Bronchial epithelial cell (primary cell): ENCODE data around the gene ZNF831. TPM values are rescaled to one million over a fixed set of nuclear protein-coding genes. Genes with fewer than 3 reads are reported as not detected.

Experiments used
- DNase-seq: peaks from one replicate; pipeline ENCODE4 v3.0.0-alpha.2; 2010; ENCODE audit warnings: low read depth
- FAIRE-seq: peaks from 2 replicates; lab custom pipeline; 2011; peaks lifted over from hg19 to GRCh38; lab: Jason Lieb, UNC
- H3K27me3 ChIP-seq: 2 replicates; pipeline ENCODE4 v1.5.1; 2011; ENCODE audit warnings: low read length; ENCODE audit not compliant: control insufficient read depth, insufficient read depth
- H3K36me3 ChIP-seq: 2 replicates; pipeline ENCODE4 v1.5.1; 2011; ENCODE audit warnings: low read length; ENCODE audit not compliant: control insufficient read depth, insufficient read depth
- H3K4me3 ChIP-seq: 2 replicates; pipeline ENCODE4 v1.5.1; 2011; ENCODE audit warnings: mild to moderate bottlenecking, low read depth, low read length, control low read depth
- total RNA-seq: library from RNA; depleted of rRNA; stranded (reverse); fragments of >200 nt; gene quantifications from 2 replicates; pipeline ENCODE4 v1.2.1, GENCODE V29; 2014
- TF ChIP-seq, protein P1 (sequence below): IDR thresholded peaks from 2 replicates; pipeline ENCODE4 v1.5.1; 2011; ENCODE audit warnings: mild to moderate bottlenecking, moderate library complexity, low read length, control low read depth, inconsistent platforms; ENCODE audit not compliant: insufficient read depth, severe bottlenecking

Gene ZNF831
- total RNA-seq, 1 donor from 2014 or later = not detected

DNA sequence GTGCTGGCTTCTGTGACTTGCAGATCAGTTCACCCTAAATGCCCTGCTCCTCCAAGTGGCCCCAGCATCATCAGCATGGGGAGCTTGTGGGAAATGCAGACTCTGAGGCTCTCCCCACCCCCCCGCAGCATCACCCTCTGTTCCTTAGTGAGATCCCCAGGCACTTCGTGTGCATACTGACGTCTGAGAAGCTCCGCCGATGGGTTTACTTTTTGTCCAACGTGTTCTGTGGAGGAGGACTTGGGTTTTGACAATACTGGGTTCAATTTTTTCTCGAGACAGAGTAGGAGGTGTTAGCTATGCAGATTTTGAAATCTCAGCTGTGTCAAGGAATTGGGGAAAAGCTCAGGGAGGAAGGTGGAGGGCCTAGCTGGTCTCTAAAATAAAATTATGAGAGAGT lies 38.3 kb upstream of the ZNF831 start:
- TF ChIP-seq, protein P1, sequence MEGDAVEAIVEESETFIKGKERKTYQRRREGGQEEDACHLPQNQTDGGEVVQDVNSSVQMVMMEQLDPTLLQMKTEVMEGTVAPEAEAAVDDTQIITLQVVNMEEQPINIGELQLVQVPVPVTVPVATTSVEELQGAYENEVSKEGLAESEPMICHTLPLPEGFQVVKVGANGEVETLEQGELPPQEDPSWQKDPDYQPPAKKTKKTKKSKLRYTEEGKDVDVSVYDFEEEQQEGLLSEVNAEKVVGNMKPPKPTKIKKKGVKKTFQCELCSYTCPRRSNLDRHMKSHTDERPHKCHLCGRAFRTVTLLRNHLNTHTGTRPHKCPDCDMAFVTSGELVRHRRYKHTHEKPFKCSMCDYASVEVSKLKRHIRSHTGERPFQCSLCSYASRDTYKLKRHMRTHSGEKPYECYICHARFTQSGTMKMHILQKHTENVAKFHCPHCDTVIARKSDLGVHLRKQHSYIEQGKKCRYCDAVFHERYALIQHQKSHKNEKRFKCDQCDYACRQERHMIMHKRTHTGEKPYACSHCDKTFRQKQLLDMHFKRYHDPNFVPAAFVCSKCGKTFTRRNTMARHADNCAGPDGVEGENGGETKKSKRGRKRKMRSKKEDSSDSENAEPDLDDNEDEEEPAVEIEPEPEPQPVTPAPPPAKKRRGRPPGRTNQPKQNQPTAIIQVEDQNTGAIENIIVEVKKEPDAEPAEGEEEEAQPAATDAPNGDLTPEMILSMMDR = no peak
- Histone ChIP-seq H3K36me3 (no peaks in the 10 kb centered on the region), H3K4me3 (no peak overlapping the region), H3K27me3 (no peaks in the 10 kb centered on the region)
- FAIRE-seq = no peak
- no peak for DNase-seq

DNA sequence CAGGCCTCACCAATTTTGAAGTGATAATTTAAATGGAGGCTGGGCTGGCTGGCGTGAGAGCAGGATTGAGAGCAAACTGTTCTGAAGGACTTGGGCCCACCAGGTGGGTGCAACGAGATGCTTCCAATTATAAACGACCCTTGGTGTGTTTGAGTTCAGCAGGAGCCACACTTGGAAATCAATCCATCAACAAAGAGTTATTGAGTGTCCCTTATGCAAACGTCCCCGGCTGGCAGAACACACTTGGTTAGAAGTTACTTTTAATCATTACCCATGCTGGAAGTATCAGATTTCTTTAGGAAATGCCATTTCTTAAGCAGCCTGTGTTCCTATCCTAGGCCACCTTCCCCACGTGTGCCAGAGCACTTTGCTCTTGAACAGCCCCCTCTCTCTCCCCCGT lies 37.8 kb upstream of the ZNF831 start:
- FAIRE-seq (no peak), DNase-seq (no peak)
- Histone ChIP-seq H3K36me3 (no peaks in the 10 kb centered on the region), H3K4me3 (no peak overlapping the region), H3K27me3 (no peaks in the 10 kb centered on the region)
- TF ChIP-seq, protein P1 = no peak

DNA sequence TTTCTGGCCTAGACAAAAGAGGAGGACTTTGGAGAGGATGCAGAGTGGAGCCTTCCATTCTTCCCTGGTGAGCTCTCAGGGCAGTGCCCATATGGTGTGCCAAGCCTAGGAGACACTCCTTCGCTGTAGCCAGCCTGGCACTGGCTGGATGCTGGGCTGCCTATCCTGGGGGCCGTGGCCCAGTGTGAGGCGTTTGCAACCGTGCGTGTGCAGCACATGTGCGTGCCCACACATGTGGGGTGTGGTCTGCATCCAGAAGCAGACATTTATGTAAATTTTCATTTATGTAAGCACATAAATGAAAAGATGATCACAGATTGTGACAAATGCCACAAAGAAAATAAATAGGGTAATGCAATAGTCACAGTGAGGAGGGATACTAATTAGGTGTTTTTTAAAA lies 35.8 kb upstream of the ZNF831 start:
- Histone ChIP-seq H3K36me3 (no peaks in the 10 kb centered on the region), H3K27me3 (no peaks in the 10 kb centered on the region), H3K4me3 (no peak overlapping the region)
- FAIRE-seq (no peak), DNase-seq (no peak)
- TF ChIP-seq, protein P1 = no peak

DNA sequence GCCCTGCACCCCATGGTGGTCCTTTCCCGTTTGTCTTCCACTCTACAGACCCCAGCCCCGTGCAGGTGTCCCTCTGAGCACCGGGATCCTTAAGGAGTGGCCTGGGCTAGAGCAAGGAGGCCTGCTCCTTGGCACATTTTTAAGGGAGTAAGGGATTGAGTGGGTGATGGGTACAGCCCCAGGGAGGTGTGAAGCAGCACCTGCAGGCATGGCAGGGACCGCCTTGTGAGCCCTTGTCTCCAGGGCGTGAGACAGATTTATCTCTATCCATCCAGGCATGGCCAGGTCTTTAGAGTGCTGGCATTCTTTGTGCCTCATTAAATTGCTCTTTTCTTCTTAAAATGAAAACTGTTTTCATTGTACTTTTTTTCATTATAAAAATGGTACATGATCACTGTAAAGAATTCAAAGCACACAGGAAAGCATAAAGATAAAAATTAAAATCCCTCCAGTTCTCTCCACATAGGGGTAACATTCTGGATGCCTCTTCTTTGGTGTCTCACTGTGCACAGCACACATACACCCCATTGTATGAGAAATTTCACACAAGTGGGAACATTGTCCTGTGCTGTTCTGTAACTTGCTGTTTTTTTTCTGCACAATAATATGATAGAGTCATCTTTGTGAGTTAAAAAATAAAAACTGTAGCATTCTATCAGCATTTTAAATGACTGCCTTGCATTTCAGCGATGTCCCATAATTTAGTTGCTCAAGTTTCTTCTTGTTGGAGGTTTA lies 31.9 kb upstream of the ZNF831 start:
- Histone ChIP-seq H3K4me3 (no peak overlapping the region), H3K27me3 (no peaks in the 10 kb centered on the region), H3K36me3 (no peaks in the 10 kb centered on the region)
- no peak for FAIRE-seq
- DNase-seq = no peak
- TF ChIP-seq, protein P1 = no peak

DNA sequence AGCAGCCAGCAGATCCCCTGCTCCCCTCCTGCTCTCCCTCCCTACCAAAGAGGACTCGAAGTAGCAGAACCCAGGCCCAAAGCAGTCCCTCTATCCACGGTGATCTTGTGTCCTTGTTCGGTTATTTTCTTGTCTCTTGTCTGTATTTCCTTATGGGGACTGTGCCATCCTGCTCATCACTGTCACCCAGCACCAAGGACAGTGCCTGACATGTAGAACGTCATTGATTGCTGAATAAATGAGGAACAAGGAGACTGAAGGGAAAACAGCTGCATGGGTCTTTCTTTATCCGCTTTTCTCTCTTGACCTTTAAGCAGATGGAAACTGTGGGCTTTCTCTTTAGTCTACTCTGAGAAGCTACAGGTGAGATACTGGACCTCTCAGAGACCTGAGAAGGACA lies 29.4 kb upstream of the ZNF831 start:
- Histone ChIP-seq H3K36me3 (no peaks in the 10 kb centered on the region), H3K27me3 (no peaks in the 10 kb centered on the region), H3K4me3 (no peak overlapping the region)
- DNase-seq = no peak
- no peak for FAIRE-seq
- TF ChIP-seq, protein P1 = no peak

DNA sequence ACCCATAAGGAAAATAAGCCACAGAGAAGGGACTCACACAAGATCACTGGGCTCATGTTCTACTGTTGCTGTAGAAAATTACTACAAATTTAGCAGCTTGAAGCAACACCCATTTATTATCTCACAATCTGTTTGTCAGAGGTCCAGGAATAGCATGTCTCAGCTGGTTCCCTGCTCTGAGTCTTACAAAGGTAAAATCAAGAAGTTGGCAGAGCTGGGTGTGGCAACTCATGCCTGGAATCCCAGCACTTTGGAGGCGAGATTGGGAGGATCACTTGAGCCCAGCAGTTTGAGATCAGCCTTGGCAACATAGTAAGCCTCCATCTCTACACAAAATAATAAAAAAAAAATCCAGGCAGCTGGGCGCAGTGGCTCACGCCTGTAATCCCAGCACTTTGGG lies 28.5 kb upstream of the ZNF831 start:
- FAIRE-seq = no peak
- H3K36me3 ChIP-seq = no peaks in the 10 kb centered on the region
- no peak overlapping the region for H3K4me3 ChIP-seq
- peak; percentile 60 for DNase-seq
- TF ChIP-seq, protein P1 = no peak
- no peaks in the 10 kb centered on the region for H3K27me3 ChIP-seq
